ENCODE measurements around the gene STMN3. TPM values are rescaled to one million over a fixed set of nuclear protein-coding genes. Genes with fewer than 3 reads are reported as not detected.

The STMN3 gene
- total RNA-seq, 1 experiment from 2014 or later = 138 TPM

GRCh38 chr20:63591147-63591533 is 62.1 kb downstream of the STMN3 start (continued):
- no peak for TF ChIP-seq EGR1 (IDR thresholded peaks at IDR 0.05; ENCODE audit: low read depth)
- no peak for TF ChIP-seq EZH2 (IDR thresholded peaks at IDR 0.05)

GRCh38 chr20:63590218-63591146 is 62.7 kb downstream of the STMN3 start:
- ChIA-PET RAD21 (ENCODE audit: low non-redundant PET in 1 of 2, low total read pairs in 2 of 2, uncharacterized antibody in 2 of 2, unreplicated experiment in 2 of 2) (no interaction called here), CTCF (no interaction called here), POLR2A (no interaction called here)
- H3K36me3 ChIP-seq (ENCODE audit: control insufficient read depth in 1 of 2, insufficient read depth in 2 of 2, low read length in 2 of 2) = no peaks in the 10 kb centered on the region
- H3K4me1 ChIP-seq (ENCODE audit: control insufficient read depth in 1 of 2, insufficient read depth in 2 of 2, low read length in 2 of 2) = peaks cover 0 to 7% of the 10 kb centered on the region in 2 experiments; a peak in 2 of 4 replicates
- H4K20me1 ChIP-seq (ENCODE audit: insufficient read depth) = no peaks in the 10 kb centered on the region
- H3K79me2 ChIP-seq (ENCODE audit: insufficient read depth, low read length) = no peaks in the 10 kb centered on the region
- no peak for DNase-seq (ENCODE audit: low read depth, low spot score)
- intact Hi-C loops (cut with micrococcal nuclease) = no loop called here
- no peak overlapping the region for H2AFZ ChIP-seq (ENCODE audit: low read depth, low read length, poor library complexity, severe bottlenecking)
- no peak overlapping the region for H3K9ac ChIP-seq (ENCODE audit: low read length)
- BruUV-seq (replicated peaks) = no TSS peak
- H3K4me3 ChIP-seq (replicated peaks in 1 of 2; ENCODE audit: low read depth in 1 of 2, low read length in 2 of 2) = no peak overlapping the region
- H3K9me3 ChIP-seq (ENCODE audit: control insufficient read depth in 1 of 2, insufficient read depth in 1 of 2, low read depth in 1 of 2, low read length in 2 of 2) = no peaks in the 10 kb centered on the region
- H3K27me3 ChIP-seq (ENCODE audit: insufficient read depth, low read length) = no peaks in the 10 kb centered on the region
- no peaks in the 10 kb centered on the region for H3K9me2 ChIP-seq (ENCODE audit: insufficient read depth)
- H3K27ac ChIP-seq (ENCODE audit: low read depth, low read length) = no peak overlapping the region
- ATAC-seq = no peak
- H3K4me2 ChIP-seq (ENCODE audit: low read length) = no peak overlapping the region
- TF ChIP-seq CBX3 (IDR thresholded peaks at IDR 0.05; ENCODE audit: low read depth) (no peak), ATF3 (IDR thresholded peaks at IDR 0.05) (no peak), CTCF (IDR thresholded peaks at IDR 0.05 in 2 of 3, conservative IDR thresholded peaks at IDR 0.05 in 1 of 3; ENCODE audit: borderline replicate concordance in 1 of 3, insufficient read depth in 1 of 3, low read depth in 2 of 3, low read length in 2 of 3) (no peak), ZBTB33 (IDR thresholded peaks at IDR 0.05; ENCODE audit: extremely low read depth, insufficient replicate concordance, low read length) (no peak), EZH2phosphoT487 (IDR thresholded peaks at IDR 0.05; ENCODE audit: borderline replicate concordance) (no peak), SIN3A (IDR thresholded peaks at IDR 0.05; ENCODE audit: low read depth) (no peak), POLR2A (IDR thresholded peaks at IDR 0.05; ENCODE audit: borderline replicate concordance, extremely low read depth, insufficient read depth, insufficient read length) (no peak), RAD21 (IDR thresholded peaks at IDR 0.05; ENCODE audit: low read depth) (no peak), POLR2AphosphoS5 (IDR thresholded peaks at IDR 0.05; ENCODE audit: low read depth, low read length) (no peak), REST (IDR thresholded peaks at IDR 0.05; ENCODE audit: low read depth) (no peak), TCF7L2 (IDR thresholded peaks at IDR 0.05; ENCODE audit: borderline replicate concordance, extremely low read depth, insufficient read depth, insufficient read length) (no peak), SRF (IDR thresholded peaks at IDR 0.05; ENCODE audit: low read depth) (no peak), CEBPB (IDR thresholded peaks at IDR 0.05; ENCODE audit: low read depth) (no peak), ZFX (IDR thresholded peaks at IDR 0.05) (no peak), EGR1 (IDR thresholded peaks at IDR 0.05; ENCODE audit: low read depth) (no peak), SP1 (IDR thresholded peaks at IDR 0.05; ENCODE audit: low read depth) (no peak), FOSL1 (IDR thresholded peaks at IDR 0.05; ENCODE audit: low read depth) (no peak)
